Adrenal gland (tissue), 5 donors: ENCODE measurements around the gene SMURF2.

Experiments
- CTCF ChIP-seq, 6 experiments: fragments of 450-650 bp in 4 of 6; fragments of 200-600 bp in 2 of 6; sonication (generic) in 1 of 6; IDR thresholded peaks; 1 replicate in 5 of 6; 2 replicates in 1 of 6; pipeline versions ENCODE4 v1.5.1 to v1.8.0; 2016 to 2021; ENCODE audit warnings: antibody characterized with exemption in 6 of 6, mild to moderate bottlenecking in 2 of 6, moderate library complexity in 1 of 6
- POLR2A ChIP-seq, 2 donors: fragments of 450-650 bp; IDR thresholded peaks; one replicate each; pipeline ENCODE4 v1.6.1; 2017; ENCODE audit warnings: antibody characterized with exemption in 2 of 2, mild to moderate bottlenecking in 2 of 2, moderate library complexity in 1 of 2
- donor health status: DM: no; HTN: no; CAD: no.

GRCh38 chr17:64596988-64597387, 65.1 kb downstream of the SMURF2 start:
- TF ChIP-seq CTCF (IDR thresholded peaks at IDR 0.05) (no peak), POLR2A (IDR thresholded peaks at IDR 0.05) (no peak)
